Measurements from ENCODE around the gene CCIN. TPM values are rescaled to one million over a fixed set of nuclear protein-coding genes. Genes with fewer than 3 reads are reported as not detected.

Gene CCIN
- total and polyA plus RNA-seq, 2 of the 13 experiments (the other 11 are each of a cell fraction or from before 2014, with no cell fraction given) = not detected

- TF ChIP-seq REST (IDR thresholded peaks at IDR 0.05; ENCODE audit: borderline replicate concordance in 1 of 2, low read depth in 1 of 2, low read length in 2 of 2) (no peak), AFF4 (CRISPR knock-in tag; IDR thresholded peaks at IDR 0.05) (no peak), ZNF282 (IDR thresholded peaks at IDR 0.05; ENCODE audit: partially characterized antibody) (no peak), YEATS2 (CRISPR knock-in tag; IDR thresholded peaks at IDR 0.05; ENCODE audit: borderline replicate concordance) (no peak), ZNF367 (CRISPR knock-in tag; IDR thresholded peaks at IDR 0.05; ENCODE audit: borderline replicate concordance) (no peak), ELF3 (CRISPR knock-in tag; IDR thresholded peaks at IDR 0.05) (no peak), MBD4 (IDR thresholded peaks at IDR 0.05; ENCODE audit: borderline replicate concordance, low read length) (no peak), ZNF816 (CRISPR knock-in tag; IDR thresholded peaks at IDR 0.05; ENCODE audit: borderline replicate concordance) (no peak), ZSCAN21 (CRISPR knock-in tag; IDR thresholded peaks at IDR 0.05; ENCODE audit: borderline replicate concordance) (no peak), FOXA3 (CRISPR knock-in tag; IDR thresholded peaks at IDR 0.05) (no peak), SMC3 (IDR thresholded peaks at IDR 0.05; ENCODE audit: low read length) (no peak)
Measured at GRCh38 chr9:36147441-36148175, 21.6 kb upstream of the CCIN start (continued).

All from HepG2 (cell line).